ENCODE measurements around the gene TMEM205. TPM values are rescaled to one million over a fixed set of nuclear protein-coding genes. Genes with fewer than 3 reads are reported as not detected.

The TMEM205 gene
- total RNA-seq, 1 experiment from 2014 or later: 93.1 TPM

DNA sequence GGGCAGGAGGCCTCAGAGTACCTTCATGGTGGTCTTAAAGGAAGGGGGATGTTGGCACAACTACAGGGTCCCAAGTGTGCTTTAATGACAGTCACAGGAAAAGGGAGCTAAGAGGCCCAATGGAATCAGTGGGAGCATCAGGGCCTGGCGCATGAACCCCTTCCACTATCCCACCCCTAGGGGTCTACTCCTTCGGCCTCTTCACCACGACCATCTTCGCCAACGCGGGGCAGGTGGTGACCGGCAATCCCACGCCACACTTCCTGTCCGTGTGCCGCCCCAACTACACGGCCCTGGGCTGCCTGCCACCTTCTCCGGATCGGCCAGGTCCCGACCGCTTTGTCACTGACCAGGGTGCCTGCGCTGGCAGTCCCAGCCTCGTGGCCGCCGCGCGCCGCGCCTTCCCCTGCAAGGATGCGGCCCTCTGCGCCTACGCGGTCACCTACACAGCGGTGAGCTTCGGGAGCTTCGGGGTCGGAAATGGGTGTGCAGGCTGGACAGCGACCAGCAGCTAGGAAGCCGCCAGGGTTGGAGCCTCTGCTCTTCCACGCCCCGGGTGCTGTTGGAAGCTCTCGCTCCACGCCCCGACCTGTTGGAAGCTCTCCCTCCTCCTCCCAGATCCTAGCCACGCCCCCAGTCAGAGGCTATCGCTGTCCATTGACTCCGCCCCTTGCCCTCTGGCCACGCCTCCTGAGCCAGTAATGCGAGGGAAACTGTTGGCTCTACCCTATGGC lies 15.1 kb upstream of the TMEM205 start:
- H3K36me3 Mint-ChIP-seq (ENCODE audit: insufficient read depth, unreplicated experiment): peaks cover 32% of the 10 kb centered on the region
- POLR2A ChIA-PET: interaction anchor here (0.8 kb wide), 1 partner anchor 14 kb away, joined by 6 read pairs; no protein-coding TSS in a partner anchor
- no peak overlapping the region for H3K27ac Mint-ChIP-seq (ENCODE audit: low read depth, unreplicated experiment)
- BruUV-seq (replicated peaks): no TSS peak
- no peaks in the 10 kb centered on the region for H3K9me3 Mint-ChIP-seq (ENCODE audit: unreplicated experiment)
- intact Hi-C loops (cut with micrococcal nuclease): no loop called here
- H3K27me3 Mint-ChIP-seq (ENCODE audit: insufficient read depth, unreplicated experiment): no peaks in the 10 kb centered on the region
- peaks cover 16% of the 10 kb centered on the region for H3K4me1 Mint-ChIP-seq (ENCODE audit: insufficient read depth, unreplicated experiment)
- CTCF ChIA-PET: interaction anchor here (0.6 to 1.0 kb wide), 3 partner anchors 9 to 234 kb away, joined by 3 to 4 read pairs (median 3); partner anchors contain the start of gene PRKCSH
- H3K4me3 Mint-ChIP-seq (ENCODE audit: unreplicated experiment): no peak overlapping the region
- DNase-seq (ENCODE audit: unreplicated experiment): no peak
- TF ChIP-seq, protein P1, sequence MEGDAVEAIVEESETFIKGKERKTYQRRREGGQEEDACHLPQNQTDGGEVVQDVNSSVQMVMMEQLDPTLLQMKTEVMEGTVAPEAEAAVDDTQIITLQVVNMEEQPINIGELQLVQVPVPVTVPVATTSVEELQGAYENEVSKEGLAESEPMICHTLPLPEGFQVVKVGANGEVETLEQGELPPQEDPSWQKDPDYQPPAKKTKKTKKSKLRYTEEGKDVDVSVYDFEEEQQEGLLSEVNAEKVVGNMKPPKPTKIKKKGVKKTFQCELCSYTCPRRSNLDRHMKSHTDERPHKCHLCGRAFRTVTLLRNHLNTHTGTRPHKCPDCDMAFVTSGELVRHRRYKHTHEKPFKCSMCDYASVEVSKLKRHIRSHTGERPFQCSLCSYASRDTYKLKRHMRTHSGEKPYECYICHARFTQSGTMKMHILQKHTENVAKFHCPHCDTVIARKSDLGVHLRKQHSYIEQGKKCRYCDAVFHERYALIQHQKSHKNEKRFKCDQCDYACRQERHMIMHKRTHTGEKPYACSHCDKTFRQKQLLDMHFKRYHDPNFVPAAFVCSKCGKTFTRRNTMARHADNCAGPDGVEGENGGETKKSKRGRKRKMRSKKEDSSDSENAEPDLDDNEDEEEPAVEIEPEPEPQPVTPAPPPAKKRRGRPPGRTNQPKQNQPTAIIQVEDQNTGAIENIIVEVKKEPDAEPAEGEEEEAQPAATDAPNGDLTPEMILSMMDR (IDR thresholded peaks at IDR 0.05; ENCODE audit: unreplicated experiment): no peak

DNA sequence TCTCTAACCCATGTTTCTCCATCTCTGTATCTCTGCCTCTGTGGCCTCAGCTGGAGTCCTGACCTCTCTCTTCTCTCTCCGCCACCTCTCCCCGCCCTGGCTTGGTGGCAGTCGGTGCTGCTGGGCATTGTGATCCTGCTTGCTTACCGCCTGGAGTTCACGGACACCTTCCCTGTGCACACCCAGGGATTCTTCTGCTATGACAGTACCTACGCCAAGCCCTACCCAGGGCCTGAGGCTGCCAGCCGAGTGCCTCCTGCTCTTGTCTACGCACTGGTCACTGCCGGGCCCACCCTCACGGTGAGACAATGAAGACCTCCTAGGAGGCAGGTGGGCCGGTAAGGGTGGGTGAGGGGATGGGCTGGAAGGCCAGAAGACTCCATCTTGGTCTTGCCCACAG lies 13.4 kb upstream of the TMEM205 start:
- intact Hi-C loops (cut with micrococcal nuclease): no loop called here
- Mint-ChIP-seq H3K27me3 (ENCODE audit: insufficient read depth, unreplicated experiment) (no peaks in the 10 kb centered on the region), H3K4me1 (ENCODE audit: insufficient read depth, unreplicated experiment) (peaks cover 26% of the 10 kb centered on the region), H3K36me3 (ENCODE audit: insufficient read depth, unreplicated experiment) (peaks cover 35% of the 10 kb centered on the region), H3K9me3 (ENCODE audit: unreplicated experiment) (no peaks in the 10 kb centered on the region), H3K27ac (ENCODE audit: low read depth, unreplicated experiment) (no peak overlapping the region), H3K4me3 (ENCODE audit: unreplicated experiment) (no peak overlapping the region)
- ChIA-PET CTCF (interaction anchor here (1.0 kb wide), 1 partner anchor 21 kb away, joined by 3 read pairs; no protein-coding TSS in a partner anchor), POLR2A (interaction anchor here (1.6 kb wide), 1 partner anchor 15 kb away, joined by 7 read pairs; the partner anchor contains the start of gene SWSAP1)
- TF ChIP-seq, protein P1 (IDR thresholded peaks at IDR 0.05; ENCODE audit: unreplicated experiment): no peak
- BruUV-seq (replicated peaks): no TSS peak
- no peak for DNase-seq (ENCODE audit: unreplicated experiment)

DNA sequence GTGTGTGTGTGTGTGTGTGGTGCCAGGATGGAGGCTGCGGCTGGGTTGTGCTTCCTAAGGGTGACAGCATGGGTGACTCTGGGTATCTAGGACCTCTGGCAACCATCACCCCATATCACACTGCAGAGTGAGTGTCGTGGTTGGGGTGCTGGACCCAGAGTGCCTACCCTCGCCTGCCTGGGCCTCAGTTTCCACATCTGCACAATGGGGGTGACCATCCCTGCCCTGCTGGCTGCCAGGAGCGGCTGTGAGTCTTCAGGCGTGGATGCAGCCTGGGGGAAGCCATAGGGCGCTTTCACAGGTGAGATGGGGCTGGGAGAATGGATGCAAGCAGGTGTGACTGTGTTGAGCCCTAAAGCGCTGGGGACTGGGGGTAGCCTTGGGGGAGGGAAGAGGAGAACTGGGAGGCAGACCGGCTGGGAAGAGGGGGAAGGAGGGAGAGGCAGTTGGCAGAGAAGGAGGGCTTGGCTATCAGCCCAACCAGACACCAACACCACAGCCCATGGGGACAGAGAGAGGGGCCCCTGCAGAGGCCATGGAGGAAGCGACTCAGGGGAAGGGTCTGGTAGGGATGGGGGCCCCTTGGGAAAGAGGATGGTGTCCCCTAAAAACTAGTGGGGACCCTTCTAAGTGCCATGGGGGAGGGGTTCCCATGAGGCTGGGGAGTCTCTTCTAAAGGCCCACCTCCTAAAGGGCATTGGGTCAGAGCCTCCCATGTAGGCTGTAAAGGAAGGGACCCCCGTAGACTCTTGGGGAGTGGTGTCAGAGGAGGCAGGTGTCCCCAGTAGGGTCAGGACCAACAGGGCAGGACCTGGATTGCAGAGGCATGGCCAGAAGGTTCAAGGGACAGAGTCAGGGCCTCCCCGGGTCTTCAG lies 10.8 kb upstream of the TMEM205 start:
- H3K4me1 Mint-ChIP-seq (ENCODE audit: insufficient read depth, unreplicated experiment): peaks cover 26% of the 10 kb centered on the region
- no peak for DNase-seq (ENCODE audit: unreplicated experiment)
- H3K27ac Mint-ChIP-seq (ENCODE audit: low read depth, unreplicated experiment): peak overlapping the region; percentile 52
- ChIA-PET CTCF (no interaction called here), POLR2A (no interaction called here)
- TF ChIP-seq, protein P1 (IDR thresholded peaks at IDR 0.05; ENCODE audit: unreplicated experiment): no peak
- H3K9me3 Mint-ChIP-seq (ENCODE audit: unreplicated experiment): no peaks in the 10 kb centered on the region
- H3K4me3 Mint-ChIP-seq (ENCODE audit: unreplicated experiment): peak overlapping the region; percentile 83
- BruUV-seq (replicated peaks): no TSS peak
- H3K36me3 Mint-ChIP-seq (ENCODE audit: insufficient read depth, unreplicated experiment): peaks cover 16% of the 10 kb centered on the region
- intact Hi-C loops (cut with micrococcal nuclease): no loop called here
- H3K27me3 Mint-ChIP-seq (ENCODE audit: insufficient read depth, unreplicated experiment): no peaks in the 10 kb centered on the region

DNA sequence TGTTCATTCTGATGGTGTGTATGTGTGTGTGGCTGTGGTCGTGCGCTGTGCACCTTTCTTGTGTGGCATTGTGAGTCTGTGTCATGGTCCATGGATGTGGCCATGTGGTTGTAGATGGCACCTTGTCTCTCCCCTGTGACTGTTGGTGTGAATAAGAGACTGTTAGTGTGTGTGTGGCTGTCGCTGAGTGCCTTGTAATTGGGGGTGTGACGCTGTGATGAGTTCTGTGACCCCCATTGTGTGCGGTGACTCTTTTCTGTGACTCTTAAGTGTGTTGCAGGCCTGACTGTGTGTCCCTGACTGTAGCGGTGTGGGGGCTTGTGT lies 10.0 kb upstream of the TMEM205 start:
- POLR2A ChIA-PET: no interaction called here
- Mint-ChIP-seq H3K4me3 (ENCODE audit: unreplicated experiment) (peak overlapping the region; percentile 83), H3K4me1 (ENCODE audit: insufficient read depth, unreplicated experiment) (peaks cover 26% of the 10 kb centered on the region), H3K27me3 (ENCODE audit: insufficient read depth, unreplicated experiment) (no peaks in the 10 kb centered on the region), H3K36me3 (ENCODE audit: insufficient read depth, unreplicated experiment) (peaks cover 12% of the 10 kb centered on the region), H3K27ac (ENCODE audit: low read depth, unreplicated experiment) (peak overlapping the region; percentile 52), H3K9me3 (ENCODE audit: unreplicated experiment) (no peaks in the 10 kb centered on the region)
- TF ChIP-seq, protein P1 (IDR thresholded peaks at IDR 0.05; ENCODE audit: unreplicated experiment): no peak
- CTCF ChIA-PET: no interaction called here
- no TSS peak for BruUV-seq (replicated peaks)
- DNase-seq (ENCODE audit: unreplicated experiment): no peak
- intact Hi-C loops (cut with micrococcal nuclease): no loop called here

Measured in MCF 10A (cell line).